Measurements from ENCODE around the gene PARL.
"Not testable (repeated sequence)": the region's sequence is repeated elsewhere in the genome, so short reads cannot be mapped to it uniquely, and the experiment has no call there.

PARL gene

GRCh38 chr3:183784503-183784902 is 100.2 kb downstream of the PARL start:
- not testable (repeated sequence) for DNase-seq (ENCODE audit: low read depth)

- DNase-seq (ENCODE audit: low read depth) = no peak
Measured at GRCh38 chr3:183782576-183783276, 102.0 kb downstream of the PARL start.

- no peak for DNase-seq (ENCODE audit: low read depth)
Measured at GRCh38 chr3:183781246-183781645, 103.4 kb downstream of the PARL start.

- peak; percentile 44 for DNase-seq (ENCODE audit: low read depth)
Measured at GRCh38 chr3:183779896-183780465, 104.7 kb downstream of the PARL start.

Data from CMK (cell line).